Urinary bladder (tissue), 4 donors: Measurements from ENCODE around the gene LKAAEAR1. TPM values are rescaled to one million over a fixed set of nuclear protein-coding genes. Genes with fewer than 3 reads are reported as not detected.
A peak's percentile ranks its signal among the peaks of the same experiment; 100 is the strongest.

Source experiments
- DNase-seq: peaks from one replicate; pipeline ENCODE4 v3.0.0-alpha.2; 2015; ENCODE audit errors: extremely low spot score
- H3K27ac ChIP-seq: one replicate; pipeline ENCODE4 v1.5.1; 2013; ENCODE audit warnings: low read depth, mild to moderate bottlenecking, moderate library complexity
- H3K36me3 ChIP-seq: one replicate; pipeline ENCODE4 v1.6.1; 2013; ENCODE audit warnings: mild to moderate bottlenecking, moderate library complexity; ENCODE audit not compliant: insufficient read depth
- H3K4me1 ChIP-seq: one replicate; pipeline ENCODE4 v1.6.1; 2013; ENCODE audit warnings: mild to moderate bottlenecking, moderate library complexity; ENCODE audit not compliant: insufficient read depth
- H3K4me3 ChIP-seq: one replicate; pipeline ENCODE4 v1.5.1; 2013; ENCODE audit warnings: low read depth, low read length
- WGBS: extraction: QIAGEN DNeasy Blood & Tissue Kit; methylation state at CpG from one replicate; pipeline ENCODE4 v1.1.7; 2013; 5-methylcytosine and 5-hydroxymethylcytosine counted together
- polyA plus RNA-seq: library from polyadenylated mRNA; stranded (reverse); fragments of 200-250 nt; gene quantifications from one replicate; pipeline ENCODE4 v1.2.3, GENCODE V29; 2013
- total RNA-seq: library from RNA; depleted of rRNA; stranded (reverse); fragments of >200 nt; gene quantifications from one replicate; pipeline ENCODE4 v1.2.3, GENCODE V29; 2014
- donor health status: healthy with polysubstance abuse.
- donor health status: healthy.

The LKAAEAR1 gene
- total and polyA plus RNA-seq, 2 donors, result 0.48 TPM; not detected in 1

DNA sequence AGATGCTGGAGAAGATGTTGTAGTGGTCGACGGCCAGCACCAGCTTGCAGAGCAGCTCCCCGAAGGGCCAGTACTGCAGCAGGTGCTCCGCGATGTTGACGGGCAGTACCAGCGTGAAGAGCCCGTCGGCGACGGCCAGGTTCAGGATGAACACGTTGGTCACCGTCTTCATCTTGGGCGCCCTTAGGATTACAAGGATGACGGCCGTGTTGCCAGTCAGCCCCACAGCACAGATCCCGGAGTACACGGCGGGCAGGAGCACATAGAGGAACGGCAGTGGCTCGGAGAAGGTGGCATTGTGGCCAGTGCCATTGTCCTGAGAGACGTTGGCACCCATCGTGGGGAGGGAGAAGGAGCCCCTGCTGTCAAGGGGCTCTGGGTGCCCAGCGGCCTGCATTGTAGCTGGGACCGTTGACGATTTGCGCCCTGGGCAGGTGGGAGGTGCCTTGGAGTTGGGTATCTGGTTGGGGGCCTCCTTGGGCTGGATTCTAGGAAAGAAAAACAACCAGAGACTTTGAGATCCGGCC lies 22.3 kb upstream of the LKAAEAR1 start:
- DNase-seq, result no peak
- no peak overlapping the region for H3K4me3 ChIP-seq
- no peaks in the 10 kb centered on the region for H3K36me3 ChIP-seq
- no peak overlapping the region for H3K27ac ChIP-seq
- no peaks in the 10 kb centered on the region for H3K4me1 ChIP-seq
- WGBS, result 89% methylated on average over 28 of the region's 28 CpGs

DNA sequence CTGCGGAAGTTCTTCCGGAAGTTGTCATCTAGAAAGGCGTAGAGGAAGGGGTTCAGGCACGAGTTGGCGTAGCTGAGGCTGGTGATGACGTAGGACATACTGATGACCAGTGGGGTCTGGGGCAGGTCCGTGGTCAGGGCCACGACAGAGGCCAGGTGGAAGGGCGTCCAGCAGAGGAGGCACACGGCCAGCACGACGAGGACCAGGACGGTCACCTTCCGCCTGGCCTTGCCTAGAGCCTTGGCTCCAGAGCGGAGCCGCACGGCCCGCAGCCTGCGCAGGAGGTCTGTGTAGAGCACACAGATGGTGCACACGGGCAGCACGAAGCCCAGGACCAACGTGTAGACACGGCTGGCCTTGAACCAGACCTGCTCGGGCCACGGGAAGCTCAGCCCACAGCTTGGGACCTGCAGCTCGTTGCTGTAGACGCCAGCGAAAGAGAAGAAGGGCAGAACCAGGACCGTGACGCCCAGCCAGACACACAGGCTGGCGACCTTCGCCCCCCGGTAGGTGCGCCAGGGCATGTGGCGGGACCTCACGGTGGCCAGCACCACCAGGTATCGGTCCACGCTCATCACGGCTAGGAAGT lies 21.7 kb upstream of the LKAAEAR1 start:
- H3K36me3 ChIP-seq, result no peaks in the 10 kb centered on the region
- no peak overlapping the region for H3K4me3 ChIP-seq
- DNase-seq, result no peak
- H3K27ac ChIP-seq, result no peak overlapping the region
- H3K4me1 ChIP-seq, result no peaks in the 10 kb centered on the region
- 92% methylated on average over 39 of the region's 39 CpGs for WGBS

DNA sequence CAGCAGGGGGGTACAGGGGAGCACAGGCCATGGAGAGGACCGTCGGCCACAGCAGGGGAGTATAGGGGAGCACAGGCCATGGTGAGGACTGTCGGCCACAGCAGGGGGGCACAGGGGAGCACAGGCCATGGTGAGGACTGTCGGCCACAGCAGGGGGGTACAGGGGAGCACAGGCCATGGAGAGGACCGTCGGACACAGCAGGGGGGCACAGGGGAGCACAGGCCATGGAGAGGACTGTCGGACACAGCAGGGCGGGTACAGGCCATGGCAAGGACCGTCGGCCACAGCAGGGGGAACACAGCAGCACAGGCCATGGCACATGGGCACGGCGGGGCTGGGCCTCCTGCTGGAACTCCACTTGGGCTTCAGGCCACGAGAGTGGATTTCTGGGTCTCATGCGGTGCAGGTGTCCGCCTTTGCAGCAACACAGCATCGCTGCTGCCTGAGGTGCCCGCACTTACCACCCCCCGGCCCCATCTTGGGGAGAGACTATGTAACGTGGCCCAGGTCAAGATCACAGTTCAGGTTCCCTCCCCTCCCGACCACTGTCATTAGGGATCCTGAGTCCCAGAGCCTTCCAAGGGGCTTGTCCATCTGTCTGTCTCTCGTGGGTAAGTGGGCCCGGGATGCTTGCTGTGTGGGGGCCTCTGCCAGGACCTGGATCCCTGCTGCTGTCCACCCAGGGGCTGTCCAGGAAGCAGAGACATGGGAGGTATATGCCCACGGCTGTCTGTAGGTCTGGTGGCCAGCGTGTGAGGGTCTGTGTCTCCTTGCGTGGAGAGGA lies 20.7 kb upstream of the LKAAEAR1 start:
- no peaks in the 10 kb centered on the region for H3K36me3 ChIP-seq
- WGBS, result 84% methylated on average over 25 of the region's 25 CpGs
- no peak overlapping the region for H3K27ac ChIP-seq
- no peak for DNase-seq
- H3K4me1 ChIP-seq, result no peaks in the 10 kb centered on the region
- no peak overlapping the region for H3K4me3 ChIP-seq

- no peaks in the 10 kb centered on the region for H3K36me3 ChIP-seq
- no peak for DNase-seq
- H3K27ac ChIP-seq, result no peak overlapping the region
- H3K4me3 ChIP-seq, result no peak overlapping the region
- 63% methylated on average over 20 of the region's 20 CpGs for WGBS
- H3K4me1 ChIP-seq, result no peaks in the 10 kb centered on the region
These were observed 19.9 kb upstream of the LKAAEAR1 start for GRCh38 chr20:64103871-64104666.

DNA sequence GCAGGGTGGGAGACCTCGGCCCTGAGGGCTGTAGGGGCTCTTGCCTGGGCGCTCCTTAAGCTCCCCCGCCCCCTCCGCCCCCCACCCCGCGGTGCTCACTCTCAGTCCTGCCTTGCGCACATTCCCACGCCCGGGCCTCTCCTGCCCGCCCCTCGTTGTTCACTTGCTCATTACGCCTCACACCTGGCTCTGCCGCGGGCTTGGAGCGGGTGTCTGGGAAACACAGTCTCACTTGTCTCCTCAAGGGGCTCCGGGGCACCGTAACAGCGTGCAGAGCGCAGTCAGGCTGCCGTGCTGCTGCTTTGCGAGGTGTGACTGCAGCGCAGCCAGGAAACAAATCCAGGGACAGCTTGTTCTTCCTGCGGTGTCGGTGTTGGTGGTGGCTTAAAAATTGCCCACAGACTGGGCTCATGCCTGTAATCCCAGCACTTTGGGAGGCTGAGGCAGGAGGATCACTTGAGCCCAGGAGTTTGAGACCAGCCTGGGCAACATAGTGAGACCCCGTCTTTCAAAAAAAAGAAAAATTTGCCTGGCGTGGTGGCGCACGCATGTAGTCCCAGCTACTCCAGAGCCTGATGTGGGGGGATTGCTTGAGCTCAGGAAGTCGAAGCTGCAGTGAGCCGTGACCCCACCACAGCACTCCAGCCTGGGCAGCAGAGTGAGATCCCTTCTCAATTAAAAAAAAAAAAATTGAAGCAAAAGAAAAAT lies 18.6 kb upstream of the LKAAEAR1 start:
- no peak overlapping the region for H3K4me3 ChIP-seq
- no peak for DNase-seq
- WGBS, result 21% methylated on average over 30 of the region's 30 CpGs

DNA sequence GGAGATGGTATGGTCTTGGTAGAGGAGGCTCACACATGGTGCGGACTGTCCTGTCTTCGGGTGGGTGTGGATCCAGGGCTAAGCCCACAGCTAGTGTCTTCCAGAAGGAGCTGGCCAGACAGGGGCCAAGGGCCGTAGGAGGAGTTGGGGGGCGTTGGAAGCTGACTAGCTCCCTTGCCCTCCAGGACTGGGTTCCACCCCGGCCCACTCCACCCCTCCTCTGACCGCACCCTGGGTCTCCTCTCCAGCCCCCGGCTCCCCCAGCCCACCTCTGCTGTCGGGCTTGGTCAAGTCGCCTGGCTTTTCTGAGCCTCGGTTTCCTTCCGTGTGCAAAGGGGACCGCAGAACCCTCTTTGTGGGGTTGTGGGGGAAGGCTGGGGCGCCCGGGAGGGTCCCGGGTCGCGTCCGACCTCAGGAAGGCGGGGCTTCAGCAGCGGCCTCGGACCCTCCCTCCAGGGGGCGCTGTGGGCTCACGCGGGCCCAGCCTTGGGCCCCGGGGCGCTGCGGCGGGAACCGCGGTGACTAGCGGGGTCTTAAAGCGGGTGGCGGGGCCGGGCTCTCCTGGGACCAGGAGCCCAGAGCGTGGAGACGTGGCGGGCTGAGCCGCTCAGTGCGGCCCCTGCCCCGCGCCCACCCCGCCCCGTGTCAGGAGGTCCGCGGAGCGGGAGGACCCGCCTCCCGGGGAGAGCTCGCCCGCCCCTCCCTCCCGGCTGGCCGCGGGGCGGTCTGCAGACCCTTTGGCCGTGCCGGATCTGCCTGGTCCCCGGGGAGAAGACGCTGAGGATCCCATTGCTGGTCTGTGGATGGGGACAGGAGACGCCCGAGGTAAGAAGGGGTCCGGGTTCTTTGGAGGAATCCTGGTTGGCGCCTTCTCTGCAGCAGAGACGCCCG lies 17.8 kb upstream of the LKAAEAR1 start:
- H3K4me1 ChIP-seq, result no peaks in the 10 kb centered on the region
- 6% methylated on average over 64 of the region's 64 CpGs for WGBS
- no peaks in the 10 kb centered on the region for H3K36me3 ChIP-seq
- peak overlapping the region; percentile 13 for H3K4me3 ChIP-seq
- H3K27ac ChIP-seq, result no peak overlapping the region
- DNase-seq, result no peak

More for the DNA sequence above, 18.6 kb upstream of the LKAAEAR1 start:
- no peaks in the 10 kb centered on the region for H3K4me1 ChIP-seq
- no peak overlapping the region for H3K27ac ChIP-seq
- H3K36me3 ChIP-seq, result no peaks in the 10 kb centered on the region

GRCh38 chr20:64100946-64101688 lies 16.9 kb upstream of the LKAAEAR1 start:
- 83% methylated on average over 9 of the region's 9 CpGs for WGBS
- no peak overlapping the region for H3K4me3 ChIP-seq
- no peaks in the 10 kb centered on the region for H3K4me1 ChIP-seq
- no peak for DNase-seq
- H3K36me3 ChIP-seq, result no peaks in the 10 kb centered on the region
- no peak overlapping the region for H3K27ac ChIP-seq

DNA sequence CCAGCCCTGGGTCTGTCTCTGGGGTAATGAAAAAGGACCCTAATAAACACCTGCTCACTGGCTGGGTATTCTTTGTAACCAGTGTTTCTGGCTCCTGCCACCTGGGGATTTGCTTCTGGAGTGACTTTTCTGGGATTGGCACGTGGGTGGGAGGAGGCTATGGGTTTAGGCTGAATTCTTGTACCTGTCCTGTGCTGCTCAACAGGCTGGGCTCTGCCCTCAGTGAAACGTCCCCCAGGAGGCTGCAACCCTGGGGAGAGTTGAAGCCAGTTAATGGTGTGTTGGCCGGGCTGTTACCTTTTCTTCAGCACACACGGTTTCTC lies 16.3 kb upstream of the LKAAEAR1 start:
- no peaks in the 10 kb centered on the region for H3K4me1 ChIP-seq
- H3K27ac ChIP-seq, result no peak overlapping the region
- WGBS, result 64% methylated on average over 4 of the region's 4 CpGs
- no peak for DNase-seq
- no peaks in the 10 kb centered on the region for H3K36me3 ChIP-seq
- H3K4me3 ChIP-seq, result no peak overlapping the region

GRCh38 chr20:64099880-64100565 lies 15.8 kb upstream of the LKAAEAR1 start:
- no peak overlapping the region for H3K4me3 ChIP-seq
- 71% methylated on average over 14 of the region's 14 CpGs for WGBS

DNA sequence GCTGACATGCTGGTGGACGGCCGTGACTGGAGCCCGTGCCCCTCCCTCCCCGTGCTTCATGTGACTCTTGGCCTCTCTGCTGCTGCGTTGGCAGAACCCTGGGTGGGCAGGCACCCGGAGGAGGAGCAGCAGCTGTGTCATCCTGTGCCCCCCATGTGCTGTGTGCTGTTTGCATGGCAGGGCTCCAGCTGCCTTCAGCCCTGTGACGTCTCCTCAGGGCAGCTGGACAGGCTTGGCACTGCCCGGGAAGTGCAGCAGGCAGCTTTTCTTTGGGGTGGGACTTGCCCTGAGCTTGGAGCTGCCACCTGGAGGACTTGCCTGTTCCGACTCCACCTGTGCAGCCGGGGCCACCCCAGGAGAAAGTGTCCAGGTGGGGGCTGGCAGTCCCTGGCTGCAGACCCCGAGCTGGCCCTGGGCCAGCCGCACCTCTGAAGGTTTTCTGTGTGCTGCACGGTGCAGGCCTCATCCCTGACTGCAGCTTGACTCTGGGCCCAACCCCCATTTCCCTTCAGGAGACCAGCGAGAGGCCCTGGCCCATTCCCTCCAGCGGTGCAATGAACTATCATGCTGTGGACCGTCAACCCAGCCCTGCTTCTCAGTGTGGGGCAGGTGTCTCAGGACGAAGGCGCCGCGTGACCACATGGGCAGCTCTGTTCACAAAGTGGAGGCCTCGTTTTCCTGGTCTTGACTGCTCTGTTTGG lies 15.0 kb upstream of the LKAAEAR1 start:
- no peak overlapping the region for H3K27ac ChIP-seq
- no peaks in the 10 kb centered on the region for H3K4me1 ChIP-seq
- no peak for DNase-seq
- no peak overlapping the region for H3K4me3 ChIP-seq
- no peaks in the 10 kb centered on the region for H3K36me3 ChIP-seq
- WGBS, result 81% methylated on average over 21 of the region's 21 CpGs

More at GRCh38 chr20:64099880-64100565, 15.8 kb upstream of the LKAAEAR1 start:
- Histone ChIP-seq H3K4me1 (no peaks in the 10 kb centered on the region), H3K27ac (no peak overlapping the region), H3K36me3 (no peaks in the 10 kb centered on the region)
- DNase-seq, result no peak

DNA sequence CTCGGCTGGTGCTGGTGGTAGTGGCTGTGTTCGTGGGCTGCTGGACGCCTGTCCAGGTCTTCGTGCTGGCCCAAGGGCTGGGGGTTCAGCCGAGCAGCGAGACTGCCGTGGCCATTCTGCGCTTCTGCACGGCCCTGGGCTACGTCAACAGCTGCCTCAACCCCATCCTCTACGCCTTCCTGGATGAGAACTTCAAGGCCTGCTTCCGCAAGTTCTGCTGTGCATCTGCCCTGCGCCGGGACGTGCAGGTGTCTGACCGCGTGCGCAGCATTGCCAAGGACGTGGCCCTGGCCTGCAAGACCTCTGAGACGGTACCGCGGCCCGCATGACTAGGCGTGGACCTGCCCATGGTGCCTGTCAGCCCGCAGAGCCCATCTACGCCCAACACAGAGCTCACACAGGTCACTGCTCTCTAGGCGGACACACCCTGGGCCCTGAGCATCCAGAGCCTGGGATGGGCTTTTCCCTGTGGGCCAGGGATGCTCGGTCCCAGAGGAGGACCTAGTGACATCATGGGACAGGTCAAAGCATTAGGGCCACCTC lies 14.3 kb upstream of the LKAAEAR1 start:
- DNase-seq, result no peak
- Histone ChIP-seq H3K4me3 (no peak overlapping the region), H3K36me3 (no peaks in the 10 kb centered on the region), H3K4me1 (no peaks in the 10 kb centered on the region), H3K27ac (no peak overlapping the region)
- 94% methylated on average over 28 of the region's 28 CpGs for WGBS
